Suppressor macrophage treated with lipopolysaccharide for 4 hours (primary cell): ENCODE data around the gene ARHGEF4.

Experiments used
- DNase-seq: peaks from one replicate; pipeline ENCODE4 v3.0.0-alpha.2; 2020

The ARHGEF4 gene

DNA sequence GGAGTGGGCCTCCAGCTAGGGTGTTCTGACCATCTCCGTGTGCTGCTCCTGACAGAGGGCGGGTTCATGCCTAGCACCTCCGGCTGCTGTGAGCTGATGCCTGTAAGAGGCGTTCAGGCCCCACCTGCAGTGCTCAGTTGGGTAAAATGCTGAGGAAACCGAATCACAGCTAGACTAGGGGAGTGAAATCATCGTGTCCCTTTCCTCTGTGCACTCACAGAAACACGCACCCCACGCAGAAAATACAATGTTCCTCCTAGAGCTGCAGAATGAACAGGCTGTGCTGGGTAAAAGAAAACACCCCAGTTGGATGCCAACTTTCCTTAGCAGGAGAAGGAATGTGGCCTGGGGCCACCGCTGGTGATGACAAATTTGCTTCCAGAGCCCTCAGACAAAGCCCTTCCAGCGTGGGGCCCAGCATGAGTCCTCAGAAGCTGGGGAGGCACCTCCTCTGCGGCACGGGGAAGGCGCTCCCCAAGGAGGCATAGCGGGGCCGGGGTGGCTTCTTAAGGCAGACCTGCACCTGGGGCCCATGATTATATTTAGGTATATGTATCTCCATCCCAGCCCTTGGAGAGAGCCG, 16.3 kb upstream of the ARHGEF4 start:
- DNase-seq = no peak

DNA sequence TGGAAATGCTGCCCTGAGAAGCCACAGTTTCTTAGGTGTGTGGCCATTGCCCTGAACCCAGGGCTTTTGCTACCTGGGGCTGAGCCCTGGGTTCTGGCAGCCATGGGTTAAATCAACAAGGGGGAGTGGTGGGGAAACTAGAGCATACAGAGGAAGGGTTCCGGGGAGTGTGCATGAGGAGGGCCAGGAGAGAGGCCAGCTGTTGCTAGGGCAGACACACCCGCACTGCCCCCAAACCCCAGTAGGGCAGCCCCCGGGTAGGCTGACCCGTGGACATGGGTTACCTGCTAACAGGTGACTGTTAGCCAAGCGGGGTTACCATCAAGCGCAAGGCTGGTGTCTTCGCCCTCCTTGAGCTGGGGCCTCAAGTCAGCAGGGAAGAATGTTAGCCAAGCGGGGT, 14.8 kb upstream of the ARHGEF4 start:
- no peak for DNase-seq

DNA sequence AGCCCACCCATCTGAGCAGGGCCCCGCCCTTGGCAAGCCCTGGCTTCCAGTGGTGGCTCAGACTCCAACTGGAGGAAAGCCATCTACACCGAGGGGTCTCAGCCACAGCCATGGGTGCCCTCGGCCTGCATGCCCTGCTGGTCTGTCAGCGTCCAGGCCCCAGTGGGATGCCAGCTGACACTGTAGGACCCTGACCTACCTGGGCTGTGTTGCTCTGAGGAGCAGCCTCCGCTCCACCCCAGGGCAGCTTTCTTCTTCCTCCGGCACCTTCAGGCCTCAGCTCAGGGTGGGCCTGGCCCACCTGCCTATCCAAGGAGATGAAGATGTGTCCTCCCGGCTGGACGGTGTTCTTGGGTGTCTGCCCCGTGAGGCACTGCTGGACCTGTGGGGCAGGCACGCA, 13.9 kb upstream of the ARHGEF4 start:
- no peak for DNase-seq

DNA sequence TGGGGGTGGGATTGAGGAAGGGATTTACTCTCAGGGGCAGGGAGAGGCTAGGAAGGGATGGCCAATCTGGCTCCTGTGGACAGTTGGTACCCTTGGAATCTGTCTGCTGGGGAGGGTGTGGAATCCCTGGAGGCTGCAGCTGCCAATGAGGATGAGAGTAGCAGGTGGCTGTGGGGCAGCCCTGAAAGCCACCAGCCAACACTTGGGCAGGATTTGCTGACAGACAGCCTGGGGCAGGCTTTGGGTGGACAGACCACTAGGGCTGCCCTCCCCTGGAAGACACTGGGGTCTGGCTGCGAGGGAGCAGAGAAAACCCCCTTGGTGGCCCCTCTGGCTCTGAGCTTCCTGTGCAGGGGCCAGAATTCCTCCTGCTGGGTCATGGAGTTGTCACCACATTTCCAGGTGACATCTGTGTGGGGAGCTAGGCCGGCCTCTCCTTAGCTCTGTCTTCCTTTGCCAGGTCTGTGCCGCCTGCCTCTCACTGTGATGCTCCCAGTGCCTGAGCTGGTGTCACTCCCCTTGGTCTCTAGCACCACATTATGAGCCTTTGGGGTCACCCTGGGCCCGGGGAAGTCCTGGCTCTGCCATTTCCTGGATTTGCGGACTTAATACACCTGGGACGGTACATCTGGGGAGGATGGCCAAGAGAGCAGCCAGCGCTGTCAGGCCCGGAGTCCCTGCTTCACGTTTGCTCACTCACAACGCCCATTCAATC, 13.4 kb upstream of the ARHGEF4 start:
- DNase-seq = no peak

DNA sequence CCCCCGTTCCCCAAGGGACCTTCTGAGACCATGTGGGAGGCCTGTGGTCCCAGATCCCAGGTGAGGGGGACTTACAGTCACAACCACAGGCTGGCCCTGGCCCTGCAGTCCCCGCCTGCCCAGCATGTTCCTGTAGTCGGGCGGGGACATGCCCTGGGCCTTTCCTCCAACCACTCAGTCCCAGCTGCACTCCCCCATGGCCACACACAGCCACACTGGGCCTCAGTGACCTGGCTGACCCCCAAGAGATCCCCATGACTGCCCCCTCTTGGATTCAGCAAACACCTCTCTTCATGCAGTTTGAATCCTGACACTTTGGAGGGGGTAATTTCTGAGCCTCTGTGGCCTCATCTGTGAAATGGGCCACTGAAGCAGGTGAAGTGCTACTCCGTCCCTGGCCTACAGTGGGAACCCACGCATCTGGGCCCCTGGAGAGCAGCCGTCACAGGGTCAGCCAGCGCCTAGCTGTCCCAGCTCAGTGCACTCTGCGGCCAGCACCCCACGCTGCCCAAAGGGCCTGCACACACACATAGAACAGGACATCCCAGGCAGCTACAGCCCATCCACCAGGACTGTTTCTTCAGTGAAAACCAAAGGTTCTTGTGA, 12.7 kb upstream of the ARHGEF4 start:
- no peak for DNase-seq

DNA sequence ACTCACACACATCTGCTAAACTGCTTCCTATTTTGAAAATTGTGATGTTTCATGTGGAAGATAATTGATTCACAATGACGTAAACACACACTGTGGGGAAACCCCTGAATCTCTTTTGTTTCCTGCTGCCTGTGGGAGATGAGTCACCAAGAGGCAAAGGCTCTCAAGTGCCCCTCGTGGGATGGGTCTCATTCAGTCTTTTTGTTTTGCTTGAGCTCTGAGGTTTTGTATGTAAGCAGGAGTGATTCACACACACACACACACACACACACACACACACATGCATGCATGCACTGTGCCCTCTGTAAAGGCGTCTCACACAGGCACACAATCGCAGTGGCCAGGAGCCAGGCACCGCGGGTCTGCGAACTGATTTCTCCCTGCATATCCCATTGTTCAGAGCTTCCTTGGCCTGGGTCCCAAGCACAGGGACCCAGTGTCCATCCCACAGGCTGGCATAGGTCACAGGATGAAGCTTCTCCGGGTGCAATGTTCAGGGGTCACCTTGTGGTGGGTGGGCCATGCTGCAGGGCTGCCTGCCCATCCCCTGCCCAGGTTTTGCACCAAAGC, 12.1 kb upstream of the ARHGEF4 start:
- DNase-seq = peak; percentile 91

DNA sequence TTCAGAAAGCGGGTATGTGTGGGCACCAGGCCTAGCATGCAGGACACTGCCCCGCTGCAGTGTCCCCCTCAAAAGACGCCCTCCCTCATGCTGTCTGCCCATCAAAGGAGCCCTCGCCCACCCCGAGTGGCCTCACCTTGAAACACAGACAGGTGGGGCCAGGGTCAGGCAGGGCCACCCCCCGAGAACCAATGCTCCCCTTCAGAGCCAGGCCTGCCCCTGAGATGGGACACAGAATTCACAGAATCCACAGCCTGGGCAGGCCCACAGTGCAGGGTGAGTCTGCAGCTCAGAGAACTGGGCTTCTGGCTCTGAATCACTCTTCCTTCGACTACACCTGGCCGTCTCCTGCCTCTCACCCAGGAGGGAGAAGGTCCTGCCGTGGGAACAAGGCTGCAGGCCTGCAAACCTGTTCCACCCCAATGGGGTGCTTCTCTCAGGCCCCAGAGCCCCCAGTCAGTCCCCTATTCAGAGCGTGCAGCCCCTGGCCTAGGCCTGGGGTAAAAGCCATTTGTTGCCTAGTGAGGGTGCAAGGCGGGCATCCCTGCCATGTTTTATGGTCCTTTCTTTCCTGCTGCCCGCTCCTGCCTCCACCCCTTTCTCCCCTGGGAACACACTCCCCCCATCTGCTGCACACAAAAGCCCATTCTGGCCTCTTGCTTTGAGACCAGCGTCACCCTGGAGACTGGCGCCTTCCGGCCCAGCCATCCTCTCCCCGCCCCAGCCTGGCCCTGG, 11.3 kb upstream of the ARHGEF4 start:
- no peak for DNase-seq

DNA sequence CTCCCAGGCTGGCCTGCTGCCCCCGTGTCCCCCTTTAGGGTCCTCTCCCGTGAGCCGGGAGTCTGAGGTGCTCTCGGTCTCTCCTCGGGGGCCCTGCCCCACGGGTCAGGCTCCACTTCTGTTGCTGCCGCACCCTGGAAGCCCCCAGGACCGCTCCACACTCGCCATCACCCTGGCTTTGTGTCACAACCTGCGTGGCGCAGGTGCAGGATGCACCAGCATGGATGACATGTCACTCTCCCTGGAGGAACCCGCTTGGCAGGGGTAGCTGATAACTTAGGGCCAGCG, 10.8 kb upstream of the ARHGEF4 start:
- DNase-seq = no peak

DNA sequence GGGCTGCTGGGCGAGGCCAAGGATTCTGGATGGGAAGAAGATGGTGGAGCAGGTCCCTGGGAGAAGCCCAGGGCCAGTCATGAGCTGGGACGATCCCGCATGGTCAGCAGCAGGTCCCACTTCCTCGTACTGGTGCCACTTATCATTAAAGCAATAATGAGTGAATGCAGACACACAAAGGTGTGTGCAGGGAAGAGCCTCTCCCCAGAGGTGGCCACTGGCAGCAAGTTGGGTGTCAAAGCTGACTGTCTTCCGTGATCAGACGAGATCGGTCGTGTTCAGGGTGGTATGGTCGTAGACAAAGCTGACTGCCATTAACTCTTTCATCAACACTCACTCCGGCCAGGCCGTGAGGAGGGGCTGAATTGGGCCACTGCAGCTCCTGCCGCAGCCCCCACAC, 10.3 kb upstream of the ARHGEF4 start:
- no peak for DNase-seq

DNA sequence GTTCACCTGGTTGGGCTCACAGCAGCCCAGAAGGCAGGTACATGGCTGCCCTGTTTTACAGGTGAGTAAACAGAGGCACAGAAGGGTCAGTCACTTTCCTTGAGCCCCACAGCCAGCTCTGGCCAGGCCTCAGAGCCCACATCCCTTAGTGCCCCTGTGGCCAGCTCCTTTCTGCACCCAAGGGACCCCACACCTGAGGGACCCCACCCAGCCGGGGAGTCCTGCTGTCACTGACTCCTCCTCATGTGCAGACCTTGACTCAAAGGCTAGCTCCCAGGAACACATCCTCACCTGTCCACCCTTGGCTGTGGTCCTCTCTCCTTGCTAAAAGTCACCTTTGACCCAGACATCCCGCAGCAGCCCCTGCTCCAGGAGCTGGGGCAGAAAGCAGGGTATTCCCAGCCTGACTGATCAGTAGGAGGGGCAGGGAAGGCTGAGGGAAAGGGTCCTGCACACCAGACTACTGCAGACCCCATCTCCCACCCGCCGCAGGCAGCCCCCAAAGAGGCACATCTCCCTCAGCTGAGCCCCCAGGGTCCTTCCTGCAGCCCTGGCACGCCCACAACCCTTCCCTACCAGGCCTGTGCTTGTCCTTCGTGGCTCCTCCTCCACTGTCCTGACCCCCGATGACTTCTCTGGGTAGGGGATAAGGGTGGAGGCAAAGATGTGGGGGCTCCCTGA, 9.8 kb upstream of the ARHGEF4 start:
- DNase-seq = no peak

DNA sequence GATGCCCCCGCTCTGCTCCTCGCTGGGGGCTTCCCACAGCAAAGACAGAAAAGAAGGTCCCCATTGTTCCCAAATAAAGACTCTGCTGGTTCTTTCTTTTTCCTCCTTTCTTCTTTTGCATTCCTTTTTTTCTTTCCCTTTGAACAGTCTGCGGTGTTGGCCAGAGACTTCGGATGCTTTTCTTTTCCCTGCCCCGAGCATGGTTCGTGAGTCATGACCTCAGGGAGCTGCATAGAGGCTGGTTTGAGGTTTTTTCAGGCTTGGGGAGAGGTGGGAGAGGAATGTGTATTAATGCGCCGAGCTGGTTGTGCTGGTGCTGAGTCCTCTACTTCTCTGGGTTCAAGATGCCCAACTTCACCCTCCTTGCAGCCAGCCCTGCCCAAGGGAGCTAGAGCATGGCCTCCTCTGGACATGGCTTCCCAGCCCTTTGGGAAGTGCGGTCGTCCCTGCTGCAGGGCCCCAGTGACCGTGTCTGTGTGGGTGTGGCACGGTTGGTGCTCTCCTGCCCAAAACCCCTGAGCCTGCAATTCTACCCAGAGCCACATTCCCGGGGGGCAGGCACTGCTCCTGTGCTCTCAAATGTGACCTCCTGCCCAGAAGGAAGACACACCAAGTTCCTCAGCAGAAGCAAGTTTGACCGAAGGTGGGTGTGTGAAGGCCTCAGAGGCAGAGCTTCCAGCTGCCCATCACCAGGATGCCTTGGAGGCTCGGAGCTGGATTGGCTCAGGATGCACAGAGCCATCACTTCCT, 9.0 kb upstream of the ARHGEF4 start:
- no peak for DNase-seq

DNA sequence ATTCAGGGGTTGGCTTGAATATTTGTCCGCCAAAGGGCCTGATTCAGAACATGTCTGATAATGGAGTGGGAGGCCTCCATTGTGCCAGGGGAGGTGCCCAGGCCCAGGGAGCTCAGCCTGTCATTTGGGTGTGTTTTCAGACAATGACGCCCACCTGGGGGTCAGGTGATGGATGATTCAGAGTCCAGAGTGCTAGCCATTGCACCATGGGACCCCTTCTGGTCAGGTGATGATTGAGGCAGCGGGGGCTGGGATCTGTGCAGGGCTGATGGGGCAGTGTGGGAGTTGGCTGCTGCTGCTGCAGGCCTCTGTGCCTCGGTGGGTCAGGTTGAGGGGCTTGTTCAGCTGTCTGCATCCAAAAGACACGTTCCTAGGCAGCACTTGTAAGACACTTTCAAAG, 8.3 kb upstream of the ARHGEF4 start:
- no peak for DNase-seq

DNA sequence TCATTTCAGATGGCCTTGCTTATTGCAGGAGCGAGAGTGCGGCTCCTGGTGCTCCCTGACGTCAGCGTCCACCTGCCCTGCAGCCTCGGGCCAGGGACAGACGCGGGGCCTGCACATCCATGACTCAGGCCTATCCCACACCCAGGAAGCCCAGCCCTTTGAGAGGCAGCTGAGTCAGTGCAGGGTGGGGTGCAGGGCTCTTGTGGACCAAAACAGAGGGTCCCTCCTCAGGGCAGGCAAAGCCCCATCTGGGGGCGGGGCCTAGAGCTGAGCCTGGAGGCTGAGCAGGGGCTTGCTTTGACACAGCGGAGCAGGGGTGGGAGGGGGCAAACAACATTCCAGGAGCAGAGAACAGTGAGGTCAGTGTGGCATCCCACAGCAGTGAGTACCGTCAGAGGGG, 7.7 kb upstream of the ARHGEF4 start:
- DNase-seq = no peak

DNA sequence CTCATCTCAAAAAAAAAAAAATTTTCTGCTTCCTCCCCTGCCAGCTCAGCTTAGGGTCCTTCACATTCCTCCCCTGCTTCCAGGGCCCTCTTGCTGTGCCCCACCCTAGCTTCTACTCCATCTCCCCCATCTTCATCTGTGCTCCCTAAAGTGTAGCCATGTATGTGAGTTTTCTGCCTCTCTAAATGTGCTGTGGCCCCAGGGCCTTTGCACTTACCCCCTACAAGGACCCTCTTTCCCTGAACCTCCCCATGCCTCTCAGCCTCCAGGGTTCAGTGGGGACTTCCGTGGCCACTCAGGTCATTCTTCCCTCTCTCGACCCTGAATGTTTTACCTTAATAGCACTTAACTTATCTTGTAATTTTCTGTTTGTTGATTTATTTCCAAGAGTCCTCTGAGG, 6.2 kb upstream of the ARHGEF4 start:
- DNase-seq = no peak

DNA sequence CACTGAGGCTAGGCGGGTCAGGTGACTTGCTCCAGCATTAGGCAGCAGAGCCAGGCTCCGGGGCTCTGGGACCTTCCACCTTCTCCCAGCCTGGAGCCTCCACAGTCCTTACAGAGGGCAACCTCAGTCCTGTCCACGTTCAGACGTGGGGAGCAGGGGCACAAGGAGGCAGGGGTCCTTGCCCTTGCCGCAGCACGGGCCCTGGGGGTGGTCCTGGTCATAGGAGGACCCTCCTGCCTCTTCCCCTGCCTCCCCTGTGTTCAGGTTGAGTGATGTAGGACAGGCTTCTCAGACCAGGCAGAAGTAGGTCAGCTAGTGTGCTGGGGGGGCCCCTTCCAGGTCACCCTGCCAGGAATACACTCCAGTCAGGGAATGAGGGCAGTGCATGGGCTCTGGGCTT, 5.4 kb upstream of the ARHGEF4 start:
- DNase-seq = no peak

DNA sequence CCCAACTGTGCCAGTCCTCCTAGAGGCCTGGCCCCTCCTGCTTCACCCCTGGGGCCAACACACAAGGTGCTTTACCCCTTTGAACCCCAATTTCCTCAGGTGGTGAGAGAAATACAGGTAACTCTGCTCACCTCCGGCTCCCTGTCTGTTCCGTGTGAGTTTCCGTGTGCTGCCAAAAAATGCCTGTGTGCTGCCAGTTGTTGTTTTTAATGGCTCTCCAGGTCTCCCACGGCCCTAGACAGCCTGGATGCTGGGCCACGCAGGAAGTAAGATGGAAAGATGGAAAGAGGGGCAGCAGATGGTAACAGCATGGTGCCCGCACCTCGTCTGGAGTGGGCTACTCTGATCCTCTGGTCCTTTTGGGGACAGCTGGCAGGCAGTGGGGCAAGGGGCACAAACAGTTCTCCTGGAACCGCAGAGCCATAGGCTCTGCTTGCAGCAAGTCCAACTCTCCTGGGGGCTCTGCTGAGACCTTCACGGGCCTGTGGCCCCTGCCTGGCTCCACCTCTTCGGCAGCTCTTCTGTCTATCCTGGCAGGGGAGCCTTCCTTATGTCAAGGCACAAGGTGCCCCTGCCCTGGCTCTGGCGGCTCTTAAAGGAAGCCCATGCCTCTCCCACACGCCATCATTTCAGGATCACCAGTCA, 4.3 kb upstream of the ARHGEF4 start:
- DNase-seq = no peak

DNA sequence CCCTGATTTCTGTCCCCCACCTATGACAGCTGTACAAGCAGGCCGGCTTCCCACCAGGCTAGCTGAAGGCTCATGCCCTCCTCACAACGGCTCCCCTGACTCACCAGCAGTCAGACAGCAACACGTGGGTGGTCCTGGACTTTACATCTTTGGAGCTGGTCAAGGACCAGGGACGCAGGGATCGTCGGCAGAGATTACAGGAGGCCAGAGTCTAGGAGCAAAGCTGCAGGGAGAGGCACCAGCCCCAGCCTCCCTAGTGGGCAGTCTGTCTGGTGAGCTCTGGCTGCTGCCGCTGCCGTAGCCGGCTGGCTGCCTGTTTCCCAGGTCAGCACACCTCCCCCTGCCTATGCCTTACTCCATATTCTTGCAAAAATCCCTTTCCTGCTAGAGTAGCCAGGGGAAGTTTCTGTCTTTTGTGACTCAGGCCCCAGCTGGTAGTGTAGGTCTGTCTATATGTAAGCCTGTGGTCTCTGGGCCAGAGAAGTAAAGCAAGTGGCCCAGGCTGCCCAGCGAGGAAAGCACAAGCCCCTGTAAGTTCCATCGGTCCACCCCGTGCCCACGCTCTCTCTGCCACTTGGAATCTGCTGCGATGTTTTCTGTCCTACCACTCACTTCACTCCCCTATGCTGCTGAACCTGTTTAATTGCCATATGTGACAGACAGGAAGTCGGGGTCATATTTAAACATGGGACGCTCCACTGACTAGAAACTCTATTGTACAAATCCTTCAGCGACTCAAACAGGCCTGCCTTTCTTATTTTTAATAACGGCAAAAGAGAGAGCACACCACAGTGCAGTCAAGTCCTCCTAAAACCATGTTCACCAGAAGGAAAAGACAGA, 2.4 kb upstream of the ARHGEF4 start:
- no peak for DNase-seq

DNA sequence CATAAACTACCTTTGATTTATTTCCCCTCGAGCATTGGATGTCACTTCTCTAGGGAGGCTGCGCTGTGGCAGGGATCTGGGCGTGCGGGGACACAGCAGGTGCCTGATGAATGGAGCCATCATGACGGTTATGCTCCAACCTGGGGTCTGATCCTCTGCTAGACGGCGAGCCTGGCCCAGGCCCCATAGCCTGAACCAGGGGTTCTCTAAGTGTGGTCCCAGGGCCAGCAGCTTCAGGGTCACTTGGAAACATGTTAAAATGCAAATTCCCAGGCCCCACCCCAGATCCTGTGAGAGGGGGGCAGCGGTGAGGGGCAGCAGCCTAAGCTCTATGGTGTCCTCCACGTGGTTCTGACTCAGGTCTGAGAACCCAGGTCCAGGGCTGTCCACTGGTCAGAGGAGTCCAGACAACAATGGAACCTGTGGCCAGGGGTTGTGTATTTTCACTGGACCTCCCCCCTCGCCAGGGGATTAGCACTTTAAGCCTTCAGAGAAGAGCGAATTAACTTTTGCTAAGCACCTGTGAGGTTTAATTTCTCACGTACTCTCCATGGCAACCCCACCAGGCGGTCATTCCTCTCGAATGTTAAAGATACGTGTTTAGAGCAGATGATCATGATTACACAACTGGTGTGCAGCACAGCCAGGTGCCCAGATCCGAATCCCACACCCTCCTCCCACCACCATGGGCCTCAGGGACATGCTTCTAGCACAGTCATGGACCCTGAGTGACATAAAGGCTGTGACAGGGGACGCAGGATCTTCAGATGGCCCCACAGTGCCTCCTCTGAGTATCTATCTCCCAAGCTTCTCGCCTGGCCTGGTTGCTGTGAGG, 1.6 kb upstream of the ARHGEF4 start:
- DNase-seq = no peak

DNA sequence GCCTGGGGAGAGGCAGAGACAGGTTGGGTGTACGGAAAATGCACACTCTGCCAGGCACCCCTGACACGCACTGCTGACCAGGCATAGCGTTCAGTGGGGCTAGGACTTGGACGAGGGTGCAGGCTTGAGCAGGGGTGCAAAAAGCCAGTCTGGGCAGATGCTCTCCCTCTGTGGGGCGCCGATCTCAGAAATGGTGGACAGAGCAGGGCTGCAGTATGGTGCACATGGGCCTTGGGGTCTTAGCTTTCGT, 1.0 kb upstream of the ARHGEF4 start:
- no peak for DNase-seq

DNA sequence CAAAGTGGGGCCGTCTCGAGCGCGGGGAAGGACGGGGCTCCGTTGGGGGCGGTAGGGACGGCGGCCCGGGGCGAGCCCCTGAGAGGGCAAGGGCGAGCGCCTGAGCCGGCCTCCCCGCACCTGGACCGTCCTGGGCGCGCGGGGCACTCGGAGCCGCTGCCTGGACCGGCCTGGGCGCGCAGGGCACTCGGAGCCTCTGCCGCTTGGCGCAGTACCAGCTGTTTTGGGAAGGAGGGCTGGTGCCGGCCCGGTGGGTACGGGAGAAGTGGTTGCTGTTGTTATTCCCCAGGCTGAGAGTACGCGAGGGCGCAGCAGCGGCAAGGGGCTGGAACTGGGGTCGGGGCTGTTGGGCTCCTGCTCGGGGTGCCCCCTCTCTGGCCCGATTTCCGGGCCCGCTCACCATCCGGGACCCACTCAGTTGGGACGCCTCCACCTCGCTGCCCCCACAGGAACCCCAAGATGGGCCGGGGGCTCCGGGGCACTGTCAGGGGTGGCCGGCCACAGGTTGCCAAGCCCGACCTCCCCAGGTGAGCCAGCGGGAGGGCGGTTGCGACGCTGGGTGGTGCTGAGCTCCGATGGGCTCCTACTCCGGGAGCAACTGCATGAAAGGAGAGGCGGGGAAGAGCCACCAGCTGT, 579 bp downstream of the ARHGEF4 start:
- no peak for DNase-seq
